ENCODE measurements around the gene TBC1D2B.

Gene TBC1D2B

DNA sequence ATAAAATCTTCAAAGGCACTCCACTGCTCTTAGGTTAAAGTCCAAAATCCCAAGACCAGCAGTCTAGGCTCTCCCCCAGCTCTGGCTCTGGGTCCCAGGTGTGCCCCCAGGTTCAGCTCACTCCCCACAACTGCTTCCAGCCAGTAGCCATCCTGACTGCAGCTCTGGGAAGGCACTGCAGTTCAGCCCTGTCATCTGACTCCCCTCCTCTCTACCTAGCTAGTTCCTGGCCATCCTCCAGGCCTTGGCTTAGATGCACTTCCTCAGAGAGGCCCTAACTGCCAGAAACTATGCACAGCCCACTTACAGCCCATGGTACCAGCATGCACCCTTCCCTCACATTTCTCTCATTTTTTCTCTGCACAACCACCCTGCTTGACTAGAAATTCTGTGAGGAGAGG lies 25.5 kb downstream of the TBC1D2B start:
- peak; percentile 13 for DNase-seq

DNA sequence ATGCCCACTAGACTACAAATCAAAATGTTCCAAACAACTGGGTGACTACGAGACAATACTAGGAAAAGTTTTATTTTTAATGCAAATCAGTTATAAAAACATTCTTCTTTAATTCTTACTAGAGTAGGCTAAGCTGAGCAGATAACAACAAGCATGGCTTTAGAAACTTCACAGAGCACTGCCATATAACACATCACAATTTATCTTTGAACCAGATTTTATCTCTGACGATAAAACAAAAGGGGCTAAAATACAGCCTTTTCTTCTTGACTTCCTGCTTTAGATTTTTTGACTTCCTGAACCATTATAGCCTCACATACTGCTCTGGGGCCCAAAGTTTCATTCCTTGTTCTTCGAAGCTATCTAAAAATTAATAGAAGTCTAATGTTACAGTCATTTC lies 25.9 kb downstream of the TBC1D2B start:
- DNase-seq, result no peak

GRCh38 chr15:78050826-78051225 lies 26.7 kb downstream of the TBC1D2B start:
- DNase-seq, result no peak

DNA sequence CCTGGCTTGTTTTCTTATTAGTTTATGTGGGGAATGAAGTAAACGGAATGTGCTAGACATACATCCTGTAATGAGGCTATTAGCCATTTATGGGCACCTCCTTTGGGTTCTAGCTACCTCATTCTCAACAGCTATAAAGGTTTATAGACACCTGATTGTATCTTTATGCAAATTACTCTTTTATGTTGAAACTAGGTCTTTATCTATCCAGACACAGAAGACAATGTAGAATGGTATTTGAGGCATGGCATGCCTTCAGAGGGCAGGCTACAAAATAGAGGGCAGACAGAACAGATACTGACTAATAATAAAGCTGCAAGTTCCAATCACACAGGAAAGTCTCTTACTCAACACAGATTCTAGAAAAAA lies 27.1 kb downstream of the TBC1D2B start:
- DNase-seq, result no peak

DNA sequence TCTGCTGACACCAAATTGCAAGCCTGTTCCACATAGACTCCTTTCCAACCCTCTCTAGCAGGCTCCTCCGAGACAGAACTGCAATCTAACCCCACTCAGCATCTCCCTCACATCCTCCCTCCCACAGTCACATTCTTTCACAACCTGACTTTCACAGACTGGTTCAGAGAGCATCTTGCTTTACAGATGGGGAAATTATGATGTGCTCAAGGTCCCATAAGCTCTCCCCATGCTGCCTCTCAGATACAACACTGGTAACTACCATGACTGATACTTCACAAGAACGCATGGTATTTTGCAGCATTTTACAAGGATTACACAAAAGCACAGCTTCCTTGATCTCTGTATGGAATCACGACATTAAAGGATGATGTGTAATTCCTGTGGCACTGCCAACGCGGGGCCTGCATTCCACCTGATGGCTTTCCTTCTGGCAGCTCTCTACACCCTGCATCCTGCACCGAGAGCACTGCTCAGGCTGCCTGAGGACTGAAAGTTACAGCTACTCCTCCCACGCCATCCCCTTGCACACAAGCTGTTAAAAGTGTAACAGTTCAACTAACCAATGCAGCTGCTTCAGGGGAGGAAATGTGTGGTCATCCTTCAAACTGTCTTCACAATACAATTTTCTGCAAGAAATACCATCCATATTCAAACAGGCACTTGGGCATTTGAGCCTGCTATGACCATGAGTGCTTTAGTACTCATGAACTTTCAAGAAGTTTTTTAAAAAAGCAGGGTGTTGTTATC lies 27.6 kb downstream of the TBC1D2B start:
- DNase-seq, result no peak

GRCh38 chr15:78048628-78048920 lies 28.9 kb downstream of the TBC1D2B start:
- no peak for DNase-seq

- no peak for DNase-seq
Measured at GRCh38 chr15:78047761-78048627, 29.5 kb downstream of the TBC1D2B start.

DNA sequence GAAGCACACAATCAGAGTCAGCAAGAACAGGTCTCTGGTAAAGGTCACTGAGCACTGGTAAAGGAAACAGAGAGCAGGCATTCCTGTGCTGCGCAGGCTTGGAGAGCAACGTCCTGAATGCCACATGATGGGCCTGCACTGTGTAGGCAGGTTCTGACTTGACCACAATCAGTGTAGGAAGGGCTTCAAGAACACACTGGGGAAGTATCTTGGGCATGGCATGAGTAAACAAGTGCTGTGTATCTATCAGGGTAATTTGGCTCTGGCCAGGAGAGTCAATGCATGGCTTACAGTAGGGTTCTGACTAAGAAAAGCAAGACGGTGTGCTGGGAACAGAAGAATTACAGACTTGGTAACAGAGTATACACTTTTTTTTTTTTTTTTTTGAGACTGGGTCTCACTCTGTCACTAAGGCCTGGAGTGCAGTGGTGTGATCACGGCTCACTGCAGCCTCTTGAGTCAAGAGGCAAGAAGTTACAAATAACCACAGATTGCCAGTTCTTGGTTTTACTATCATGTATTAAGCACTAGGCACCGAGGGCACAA lies 30.6 kb downstream of the TBC1D2B start:
- DNase-seq, result no peak

DNA sequence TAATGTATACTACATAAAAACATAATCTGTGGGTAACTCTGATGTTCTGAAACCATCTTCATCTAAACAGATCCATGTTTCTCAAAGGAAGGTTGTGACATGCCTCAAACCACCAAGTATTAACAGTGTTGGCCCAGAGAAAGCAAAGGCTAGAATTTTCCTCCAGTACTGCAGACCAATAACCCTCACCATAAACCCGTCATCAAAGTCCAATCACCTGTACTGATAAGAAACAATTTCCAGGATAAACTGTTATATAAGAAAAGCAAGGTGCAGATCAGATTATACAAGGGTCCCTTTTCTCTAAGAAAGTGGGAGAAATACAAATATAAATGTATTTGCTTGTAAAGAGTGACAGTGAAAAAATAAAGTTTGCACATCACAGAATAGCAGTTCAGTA lies 32.3 kb downstream of the TBC1D2B start:
- DNase-seq, result no peak

DNA sequence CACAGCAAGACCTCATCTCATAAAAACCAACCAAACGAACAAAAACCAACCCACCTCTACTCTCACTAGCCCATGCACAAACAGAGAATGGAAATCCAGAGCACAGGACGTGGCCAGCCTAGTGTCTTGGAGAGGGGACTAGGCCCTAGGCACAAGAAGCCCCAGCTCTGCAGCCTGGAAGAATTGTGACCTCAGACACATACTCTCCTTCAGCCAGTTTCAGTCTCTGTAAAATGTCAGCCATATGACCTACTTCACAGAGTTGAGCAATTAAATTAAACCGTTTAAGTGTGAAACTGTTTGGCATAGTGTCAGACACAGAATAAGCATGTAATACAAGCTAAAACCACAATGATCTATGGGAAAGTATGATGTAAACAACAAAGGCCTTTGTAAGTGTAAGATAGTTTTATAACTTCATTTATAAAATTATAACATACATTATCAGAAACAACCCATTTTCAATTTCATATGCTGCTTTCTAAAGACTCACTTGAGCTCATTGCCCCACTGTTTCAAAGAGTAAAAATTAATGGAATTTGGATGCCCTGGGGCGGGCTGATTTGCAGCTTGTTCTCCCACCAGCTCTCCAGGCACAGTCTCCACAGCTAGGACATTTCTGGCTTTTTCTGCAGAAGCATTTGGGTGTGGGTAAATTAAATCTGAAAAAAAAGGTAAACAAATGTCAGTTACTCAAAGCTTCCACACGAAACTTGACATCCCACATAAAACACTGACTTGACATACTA lies 32.9 kb downstream of the TBC1D2B start:
- DNase-seq, result no peak

DNA sequence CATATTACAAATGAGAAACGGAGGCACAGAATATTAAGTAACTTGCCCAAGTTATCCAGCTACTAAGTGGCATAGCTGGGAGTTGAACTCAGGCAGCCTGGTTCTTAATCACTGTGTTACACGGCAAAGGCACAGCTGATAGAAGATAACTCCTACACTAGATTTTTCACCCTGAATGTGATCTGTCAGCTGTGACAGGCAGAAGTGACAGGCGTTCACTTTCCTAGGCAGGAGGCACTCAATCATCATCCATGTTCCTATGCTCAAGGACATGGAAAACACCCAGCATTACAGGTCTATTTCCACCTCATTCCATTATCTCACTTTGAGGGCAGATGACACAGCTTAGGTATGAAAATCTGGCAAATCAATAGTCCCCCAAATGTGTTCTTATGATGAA lies 35.6 kb downstream of the TBC1D2B start:
- no peak for DNase-seq

GRCh38 chr15:78040653-78041244 lies 36.8 kb downstream of the TBC1D2B start:
- no peak for DNase-seq

DNA sequence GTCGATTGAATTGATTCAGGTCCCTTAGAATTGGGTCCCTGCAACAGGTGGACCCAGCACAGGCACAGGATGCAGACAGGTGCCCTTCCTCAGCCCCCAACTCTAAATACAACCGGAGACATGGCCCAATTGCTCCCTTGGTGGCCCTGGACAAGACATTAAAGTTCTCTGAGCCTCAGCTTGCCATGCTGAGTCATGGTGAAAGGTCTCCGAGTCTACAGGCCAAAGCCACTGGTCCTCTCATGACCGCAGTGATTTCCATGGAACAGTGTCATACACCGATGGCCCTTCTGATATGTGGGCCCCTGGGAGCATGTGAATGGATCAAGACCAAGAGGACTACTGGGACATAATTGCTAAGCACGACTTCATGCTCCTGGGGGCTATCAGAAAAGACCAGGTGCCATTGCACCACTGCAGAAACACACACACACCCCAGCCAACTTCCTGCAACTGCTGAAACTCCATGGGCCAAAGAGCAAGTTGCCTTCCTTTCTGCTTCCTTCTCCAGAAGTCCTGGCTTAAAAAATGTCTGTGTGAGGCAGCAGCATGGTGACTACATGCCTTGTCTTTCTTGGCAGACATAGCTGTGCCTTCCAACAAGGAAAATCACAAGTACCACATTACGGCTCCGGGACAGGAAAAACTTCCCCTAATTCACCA lies 38.8 kb downstream of the TBC1D2B start:
- no peak for DNase-seq

DNA sequence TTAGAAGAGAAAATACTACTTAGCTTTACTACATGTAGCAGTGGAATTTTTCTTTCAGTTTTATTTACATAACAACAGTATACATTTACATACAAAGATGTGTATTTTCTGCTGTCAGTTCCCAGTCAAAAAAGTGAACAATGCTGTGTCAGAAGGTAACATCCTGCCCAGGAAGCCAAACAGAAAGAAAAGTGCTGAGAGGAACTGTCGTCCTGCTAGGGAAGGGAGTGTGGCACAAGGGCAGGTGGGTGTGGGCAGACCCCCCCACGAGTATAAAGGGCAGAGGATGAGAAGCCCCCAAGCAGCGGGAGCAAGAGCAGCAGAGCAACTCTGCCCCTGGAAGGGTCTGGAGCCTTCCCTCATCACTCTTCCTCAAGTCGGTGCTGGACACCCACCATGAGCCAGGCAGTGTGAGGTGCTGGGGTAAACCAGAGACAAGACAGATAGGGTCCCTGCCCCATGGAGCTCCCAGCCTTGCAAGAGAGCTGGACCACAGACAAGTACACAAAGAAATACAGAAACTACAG lies 39.7 kb downstream of the TBC1D2B start:
- DNase-seq, result no peak

DNA sequence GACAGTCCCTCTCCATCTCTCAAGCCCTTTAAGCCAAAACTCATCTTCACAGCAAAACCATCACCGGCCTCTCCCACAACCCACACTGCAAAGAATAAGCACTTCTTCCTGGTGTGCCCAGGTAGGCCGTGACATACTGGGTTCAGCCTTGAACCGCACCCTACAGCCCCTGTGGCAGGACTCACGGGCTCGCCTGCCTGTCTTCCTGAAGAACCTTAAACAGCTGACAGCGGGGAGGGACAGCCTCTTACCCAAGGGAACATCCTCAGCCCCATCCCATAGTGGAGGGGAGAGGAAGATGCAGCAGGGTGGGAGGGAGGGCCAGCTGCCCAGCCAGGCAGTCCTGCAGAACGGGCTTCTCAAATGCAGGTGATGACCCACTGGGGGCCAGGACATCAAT lies 40.2 kb downstream of the TBC1D2B start:
- DNase-seq, result no peak

DNA sequence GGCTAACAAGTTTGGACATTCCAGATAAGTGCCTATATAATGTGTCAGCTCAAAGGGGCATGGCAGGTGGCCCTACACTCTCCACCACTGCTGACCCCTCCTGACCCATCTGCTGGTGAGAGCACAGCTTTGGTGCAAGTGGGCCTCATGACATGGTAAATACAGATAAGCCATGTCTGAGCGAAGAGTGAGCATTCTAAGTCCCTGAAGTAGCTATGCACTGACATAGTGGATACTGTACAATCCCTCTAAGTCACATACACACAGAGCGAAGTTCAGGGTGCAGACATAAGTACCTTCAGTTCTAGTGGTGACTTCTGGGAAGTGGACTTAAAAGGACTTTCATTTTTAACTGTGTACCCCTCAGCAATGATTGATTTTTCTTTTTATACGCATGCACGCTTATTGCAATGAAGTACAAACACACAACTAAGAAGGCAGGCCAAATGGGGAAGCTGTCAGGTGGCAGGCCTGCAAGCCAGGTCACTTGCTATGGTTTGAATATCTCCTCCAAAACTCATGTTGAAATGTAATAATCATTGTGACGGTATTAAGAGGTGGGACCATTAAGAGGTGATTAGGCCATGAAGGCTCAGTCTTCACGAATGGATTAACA lies 41.5 kb downstream of the TBC1D2B start:
- DNase-seq, result no peak

GRCh38 chr15:78035321-78035751 lies 42.2 kb downstream of the TBC1D2B start:
- DNase-seq, result no peak

DNA sequence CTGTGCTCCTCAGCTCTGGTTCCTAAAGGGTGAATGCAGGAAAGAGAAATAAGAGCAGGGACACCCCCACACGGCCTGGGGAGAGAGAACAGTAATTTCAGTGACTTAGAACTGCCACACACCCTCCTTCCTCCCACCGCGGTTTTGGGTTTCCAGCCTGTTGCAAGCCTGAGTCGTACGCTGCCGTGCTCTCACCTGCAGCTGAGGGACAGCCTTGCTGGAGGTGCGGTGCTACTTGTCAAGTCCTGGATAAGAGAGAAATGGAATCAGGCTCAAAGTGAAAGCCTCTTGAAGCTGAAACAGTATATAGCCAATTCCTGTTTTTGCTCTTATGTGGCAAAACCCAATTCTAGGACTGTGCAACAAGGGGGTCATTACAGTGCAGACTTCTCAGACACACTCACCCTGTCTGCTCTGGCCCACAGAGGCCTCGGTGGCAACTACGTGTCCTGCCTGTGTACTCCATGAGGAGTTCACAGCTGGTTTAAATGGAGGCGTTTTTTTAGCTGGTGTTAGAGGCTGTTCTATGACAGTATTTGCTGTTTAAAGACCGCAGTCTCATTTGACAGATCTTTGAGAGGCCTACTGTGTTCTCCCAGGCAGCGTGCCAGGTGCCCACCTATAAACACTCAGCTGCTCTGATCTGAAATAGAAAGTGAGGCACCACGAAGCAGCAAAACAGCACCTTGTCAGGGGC lies 42.9 kb downstream of the TBC1D2B start:
- DNase-seq, result no peak

DNA sequence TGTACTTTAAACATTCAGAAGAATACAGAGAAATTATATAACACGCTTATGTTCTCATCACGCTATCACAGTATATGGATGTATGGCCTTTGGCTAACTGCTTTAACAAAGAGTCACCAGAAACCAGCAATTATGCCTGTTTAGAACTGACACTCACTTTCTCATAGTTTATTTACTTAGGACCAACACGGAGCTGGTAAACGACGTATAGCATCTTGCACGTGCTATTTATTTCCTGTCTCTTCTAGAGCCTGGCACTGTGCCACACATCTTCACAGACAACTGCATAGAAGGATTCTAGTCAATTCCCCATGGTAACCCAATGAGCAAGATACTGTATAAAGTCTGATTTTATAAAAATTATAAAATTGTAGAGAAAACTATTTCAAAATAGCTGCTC lies 43.6 kb downstream of the TBC1D2B start:
- DNase-seq, result no peak

DNA sequence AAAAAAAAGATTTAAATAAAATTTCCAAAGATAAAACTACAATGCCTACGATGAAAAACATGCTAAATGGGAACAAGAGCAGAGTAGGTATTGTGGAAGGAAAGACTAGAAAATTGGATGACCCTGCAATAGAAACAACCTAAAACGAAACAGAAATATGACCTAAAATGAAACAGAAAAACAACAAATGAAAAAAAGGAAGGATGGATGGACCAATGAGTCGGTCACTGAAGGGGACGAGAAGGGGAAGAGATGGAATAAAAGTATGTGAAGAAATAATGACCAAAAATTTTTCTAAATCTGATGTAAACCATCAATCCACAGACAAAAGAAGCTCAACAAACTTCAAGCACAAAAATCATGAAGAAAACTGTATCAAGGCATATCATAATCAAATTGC lies 44.8 kb downstream of the TBC1D2B start:
- no peak for DNase-seq

GRCh38 chr15:78024883-78025282 lies 52.6 kb downstream of the TBC1D2B start:
- DNase-seq, result no peak
